ENCODE measurements around the gene BCAN.
"Not testable (repeated sequence)": the region's sequence is repeated elsewhere in the genome, so short reads cannot be mapped to it uniquely, and the experiment has no call there.

The BCAN gene

DNA sequence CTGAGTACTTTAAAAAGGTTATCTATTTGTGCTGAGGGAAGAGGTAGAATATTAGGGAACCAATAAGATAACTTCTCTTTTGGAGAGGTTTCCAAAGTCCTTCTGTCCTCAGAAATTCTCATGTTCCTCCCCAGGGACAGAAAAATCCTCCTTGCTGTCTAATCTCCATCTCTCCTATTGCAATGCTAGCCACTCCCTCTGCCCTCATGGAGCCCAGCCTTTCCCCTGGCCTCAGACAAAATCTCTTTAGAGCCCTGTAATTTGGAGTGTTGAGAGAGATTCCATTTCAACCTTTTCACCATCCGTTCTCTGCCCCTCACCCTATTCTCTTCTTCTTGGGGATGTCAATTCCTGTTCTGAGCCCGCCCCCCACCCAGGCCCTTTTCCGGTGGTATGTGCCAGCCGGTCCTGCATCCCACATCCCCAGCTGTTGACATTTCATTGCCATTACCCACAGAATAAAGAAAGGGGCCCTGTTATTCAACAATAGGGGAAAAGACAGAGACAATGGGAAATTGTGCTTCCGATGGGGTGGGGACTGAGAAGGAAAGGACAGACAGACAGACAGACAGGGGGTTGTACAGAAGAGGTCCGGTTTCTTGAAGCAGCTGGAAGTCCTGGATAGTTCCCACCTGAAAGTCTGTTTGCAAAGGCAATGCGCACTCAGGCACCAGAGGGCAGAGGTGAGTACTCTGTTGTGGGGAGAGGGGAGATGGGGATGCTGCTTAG lies 22.9 kb upstream of the BCAN start, which contains the start of gene HAPLN2:
Gene HAPLN2, plus strand, starts transcription at position 563 of the 729 bp plus-strand sequence. CDS start 4,076 bp downstream, outside the sequence.
- no peak for DNase-seq (ENCODE audit: low read depth in 2 of 2)

DNA sequence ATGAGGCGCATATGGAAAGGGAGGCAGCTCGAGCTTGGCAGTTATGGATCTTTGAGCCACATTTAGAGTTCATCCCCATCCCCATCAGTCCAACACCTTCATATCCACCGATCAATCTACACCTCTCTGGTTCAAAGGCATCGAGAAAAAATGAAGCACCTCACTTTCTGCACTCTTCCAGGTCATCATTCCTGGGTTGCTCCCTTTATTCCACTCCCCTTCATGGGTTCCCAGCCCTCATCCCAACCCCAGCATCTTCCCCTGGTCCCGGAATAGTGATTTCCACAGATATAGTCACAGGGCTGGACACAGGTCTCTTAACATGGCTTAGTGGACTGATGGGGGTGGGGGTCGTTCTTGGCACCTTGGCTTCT lies 22.3 kb upstream of the BCAN start:
- no peak for DNase-seq (ENCODE audit: low read depth in 2 of 2)

- no peak for DNase-seq (ENCODE audit: low read depth in 2 of 2)
Observed at GRCh38 chr1:156622581-156623297, 19.2 kb upstream of the BCAN start.

GRCh38 chr1:156623946-156624813 lies 17.7 kb upstream of the BCAN start:
- peak in 1 of 2 donors; percentile 32 for DNase-seq (ENCODE audit: low read depth in 2 of 2)

DNA sequence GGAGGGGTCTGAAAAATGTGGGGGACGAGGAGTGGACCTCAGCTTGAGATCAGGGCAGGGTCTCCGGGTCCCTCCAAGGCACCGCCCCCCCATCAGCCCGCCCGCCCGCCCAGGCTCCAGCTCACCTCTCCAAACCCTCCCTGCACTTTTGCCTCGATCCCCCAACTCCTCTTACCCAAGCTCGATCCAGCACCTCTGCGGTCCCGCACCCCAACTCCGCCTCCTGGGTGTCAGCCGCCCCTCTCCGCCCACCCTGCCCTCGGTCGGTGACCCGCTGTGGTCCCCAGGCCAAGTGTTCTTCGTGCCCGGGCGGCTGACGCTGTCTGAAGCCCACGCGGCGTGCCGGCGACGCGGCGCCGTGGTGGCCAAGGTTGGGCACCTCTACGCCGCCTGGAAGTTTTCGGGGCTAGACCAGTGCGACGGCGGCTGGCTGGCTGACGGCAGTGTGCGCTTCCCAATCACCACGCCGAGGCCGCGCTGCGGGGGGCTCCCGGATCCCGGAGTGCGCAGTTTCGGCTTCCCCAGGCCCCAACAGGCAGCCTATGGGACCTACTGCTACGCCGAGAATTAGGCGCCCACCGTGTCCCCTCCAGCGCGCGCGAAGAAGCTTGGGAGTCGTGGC lies 17.0 kb upstream of the BCAN start:
- no peak for DNase-seq (ENCODE audit: low read depth in 2 of 2)

DNA sequence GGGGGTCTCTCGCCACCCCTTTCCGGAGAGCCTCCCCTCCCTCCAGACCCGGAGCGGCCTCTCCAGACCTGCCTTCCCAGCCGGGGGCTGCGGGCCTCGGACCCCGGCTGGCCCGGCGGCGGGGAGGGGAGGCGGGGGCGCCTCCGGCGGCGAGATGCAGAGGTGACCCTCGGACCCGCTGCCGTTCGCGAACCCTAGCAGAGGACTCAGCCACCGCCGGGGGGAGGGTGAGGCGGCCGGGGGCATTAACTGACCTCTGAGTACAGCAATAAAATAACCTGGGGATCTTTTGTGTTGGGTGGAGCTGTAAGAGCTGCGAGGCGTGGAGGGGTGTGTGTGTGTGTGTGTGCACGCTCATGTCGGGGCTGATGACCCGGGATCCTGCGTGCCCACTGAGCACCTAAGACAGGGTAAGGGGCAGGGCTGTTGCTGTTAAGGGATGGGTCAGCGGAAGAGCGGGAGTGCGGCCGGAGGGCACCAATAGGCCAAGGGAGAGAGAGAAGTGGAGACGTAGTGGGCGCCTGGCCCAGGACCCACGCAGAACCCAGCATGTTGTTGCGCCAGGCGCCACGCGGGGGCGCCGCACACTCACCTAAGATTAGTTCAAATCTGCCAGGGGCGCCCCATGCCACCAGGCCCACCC lies 16.4 kb upstream of the BCAN start:
- peak; percentile 14 to 62 for DNase-seq (ENCODE audit: low read depth in 2 of 2)

DNA sequence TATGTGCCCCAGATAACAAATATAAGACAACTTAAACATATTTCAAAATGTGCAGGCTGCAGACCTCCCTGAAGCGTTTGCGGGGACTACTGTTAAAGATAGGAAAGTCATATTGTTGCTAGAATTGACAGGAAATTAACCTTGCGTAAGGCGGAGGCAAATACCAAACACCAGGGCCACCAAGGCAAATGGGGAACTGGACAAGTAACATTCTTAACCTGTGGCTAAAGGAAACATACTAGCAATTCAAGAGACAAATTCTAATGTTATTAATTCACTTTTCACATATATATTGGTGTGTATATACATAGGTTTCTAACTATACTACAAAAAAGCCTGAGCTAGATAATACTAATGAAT lies 15.9 kb upstream of the BCAN start:
- no peak for DNase-seq (ENCODE audit: low read depth in 2 of 2)

DNA sequence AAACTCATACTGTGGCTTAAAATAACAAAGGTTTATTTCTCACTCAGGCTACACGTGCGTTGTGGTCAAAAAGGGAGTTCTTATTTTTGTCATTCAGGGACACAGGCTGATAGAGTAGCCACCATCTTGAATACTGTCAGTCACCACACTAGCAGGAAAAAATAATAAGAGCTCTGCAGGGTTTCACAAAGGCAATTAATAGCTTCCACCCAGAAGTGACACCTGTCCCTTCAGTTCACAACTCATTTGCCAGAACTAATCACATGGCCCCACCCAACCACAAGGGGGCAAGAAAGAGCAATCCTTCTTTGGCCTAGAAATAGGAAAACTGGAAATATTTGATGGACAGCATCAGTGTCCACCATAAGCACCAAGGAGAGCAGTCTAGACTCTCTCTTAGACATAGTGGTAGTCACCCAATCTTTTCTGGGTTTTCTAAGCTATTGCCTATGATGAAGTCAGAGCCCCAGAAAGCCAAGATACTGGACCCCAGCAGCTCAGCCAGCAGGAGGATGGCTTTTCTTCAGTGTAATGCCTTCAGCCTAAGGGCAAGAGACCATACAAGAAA lies 14.5 kb upstream of the BCAN start:
- DNase-seq (ENCODE audit: low read depth in 2 of 2), result no peak

DNA sequence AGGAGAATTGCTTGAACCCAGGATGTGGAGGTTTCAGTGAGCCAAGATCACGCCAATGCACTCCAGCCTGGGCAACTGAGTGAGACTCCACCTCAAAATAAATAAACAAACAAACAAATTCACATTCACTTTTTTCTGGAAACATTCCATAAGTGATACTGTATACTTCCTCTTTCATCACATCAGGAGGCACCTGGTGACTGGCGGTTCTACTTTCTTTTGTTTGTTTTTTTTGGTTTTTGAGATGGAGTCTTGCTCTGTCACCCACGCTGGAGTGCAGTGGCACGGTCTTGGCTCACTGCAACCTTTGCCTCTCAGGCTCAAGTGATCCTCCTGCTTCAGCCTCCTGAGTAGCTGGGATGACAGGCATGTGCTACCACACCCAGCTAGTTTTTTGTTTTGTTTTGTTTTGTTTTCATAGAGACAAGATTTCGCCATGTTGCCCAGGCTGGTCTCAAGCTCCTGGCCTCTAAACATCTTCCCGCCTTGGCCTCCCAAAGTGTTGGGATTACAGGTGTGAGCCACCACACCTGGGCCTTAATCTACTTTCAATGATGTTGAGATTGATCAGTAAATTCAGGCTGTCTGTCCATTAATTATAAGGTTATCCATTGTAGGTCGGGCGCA lies 12.0 kb upstream of the BCAN start:
- no peak for DNase-seq (ENCODE audit: low read depth in 2 of 2)

DNA sequence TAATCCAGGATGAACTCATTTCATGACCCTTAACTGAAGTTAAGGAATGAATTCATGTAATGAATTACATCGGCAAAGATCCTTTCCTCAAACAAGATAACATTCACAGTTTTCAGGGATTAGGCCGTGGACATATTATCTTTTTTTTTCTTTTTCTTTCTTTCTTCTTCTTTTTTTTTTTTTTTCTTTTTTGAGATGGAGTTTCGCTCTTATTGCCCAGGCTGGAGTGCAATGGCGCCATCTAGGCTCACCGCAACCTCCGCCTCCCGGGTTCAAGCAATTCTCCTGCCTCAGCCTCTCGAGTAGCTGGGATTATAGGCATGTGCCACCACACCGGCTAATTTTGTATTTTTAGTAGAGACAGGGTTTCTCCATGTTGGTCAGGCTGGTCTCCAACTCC lies 10.8 kb upstream of the BCAN start:
- not testable (repeated sequence) for DNase-seq (ENCODE audit: low read depth in 2 of 2)

GRCh38 chr1:156632355-156632754 lies 9.6 kb upstream of the BCAN start:
- no peak for DNase-seq (ENCODE audit: low read depth in 2 of 2)

GRCh38 chr1:156638189-156638985 lies 3.5 kb upstream of the BCAN start:
- no peak for DNase-seq (ENCODE audit: low read depth in 2 of 2)

- DNase-seq (ENCODE audit: low read depth in 2 of 2), result no peak
Observed at GRCh38 chr1:156639601-156640101, 2.3 kb upstream of the BCAN start.

GRCh38 chr1:156640842-156641706 lies 843 bp upstream of the BCAN start:
- DNase-seq (ENCODE audit: low read depth in 2 of 2), result no peak

GRCh38 chr1:156642265-156643048 lies 540 bp downstream of the BCAN start:
- DNase-seq (ENCODE audit: low read depth in 2 of 2), result no peak

DNA sequence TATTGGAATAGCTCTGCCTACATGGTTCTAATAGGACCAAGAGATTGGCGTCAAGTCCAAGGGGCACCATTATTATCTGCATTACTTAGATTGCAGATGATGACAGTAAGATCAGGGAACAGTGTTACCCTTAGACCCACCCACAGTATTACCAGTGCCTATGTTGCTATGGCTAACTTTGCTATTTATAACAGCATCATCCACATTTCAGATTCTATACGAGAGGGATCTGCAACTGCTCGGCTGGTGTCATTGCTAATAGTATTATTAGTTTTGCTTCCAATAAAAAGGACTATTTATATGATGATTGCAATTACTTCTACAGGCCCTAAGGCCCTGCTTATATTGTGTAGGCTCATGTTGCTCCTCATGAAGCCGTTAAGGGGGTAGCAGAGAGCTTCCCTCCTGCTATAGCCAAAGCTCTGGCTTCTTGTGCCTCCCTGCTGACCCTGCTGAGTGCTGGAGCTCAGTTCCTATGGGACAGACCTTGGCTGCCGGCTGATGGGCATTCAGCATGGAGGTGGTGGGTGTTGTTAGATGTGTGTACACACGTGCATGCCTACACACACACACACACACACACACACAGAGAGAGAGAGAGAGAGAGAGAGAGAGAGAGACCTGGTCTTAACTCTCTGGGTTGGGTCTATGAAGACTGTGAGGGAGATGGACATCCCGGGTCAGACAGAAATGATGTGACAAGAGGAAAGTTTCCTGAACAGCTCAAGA lies 1.3 kb downstream of the BCAN start:
- no peak for DNase-seq (ENCODE audit: low read depth in 2 of 2)

- no peak for DNase-seq (ENCODE audit: low read depth in 2 of 2)
Observed at GRCh38 chr1:156643778-156644092, 1.8 kb downstream of the BCAN start.

Measured in stimulated activated CD4-positive, alpha-beta T cell treated with anti-CD3 and anti-CD28 coated beads, Interleukin-1b, Interleukin-23, amount 100 ng/mL, for 1 hour (primary cell).